Astrocyte (in vitro differentiated cells and primary cell): Measurements from ENCODE around the gene MYO5A. TPM values are rescaled to one million over a fixed set of nuclear protein-coding genes. Genes with fewer than 3 reads are reported as not detected.
A peak's percentile ranks its signal among the peaks of the same experiment; 100 is the strongest.
"Not testable (repeated sequence)": the region's sequence is repeated elsewhere in the genome, so short reads cannot be mapped to it uniquely, and the experiment has no call there.

Source experiments
- DNase-seq: peaks from one replicate; pipeline ENCODE4 v3.0.0-alpha.2; 2010; ENCODE audit warnings: low read depth
- FAIRE-seq: peaks from 2 replicates; lab custom pipeline; 2011; peaks lifted over from hg19 to GRCh38; lab: Jason Lieb, UNC
- H2AFZ ChIP-seq: 2 replicates; pipeline ENCODE4 v1.6.0; 2012; ENCODE audit warnings: low read depth, low read length, inconsistent platforms
- H3K27ac ChIP-seq: 2 replicates; pipeline ENCODE4 v1.5.1; 2011; ENCODE audit warnings: low read depth, low read length, inconsistent platforms
- H3K27me3 ChIP-seq: 2 replicates; pipeline ENCODE4 v1.6.0; 2011; ENCODE audit warnings: low read length, inconsistent platforms; ENCODE audit not compliant: insufficient read depth
- H3K36me3 ChIP-seq: 2 replicates; pipeline ENCODE4 v1.5.1; 2011; ENCODE audit warnings: low read length, inconsistent platforms; ENCODE audit not compliant: insufficient read depth
- H3K4me1 ChIP-seq: 2 replicates; pipeline ENCODE4 v1.5.1; 2011; ENCODE audit warnings: low read length, inconsistent platforms; ENCODE audit not compliant: insufficient read depth
- H3K4me2 ChIP-seq: 2 replicates; pipeline ENCODE4 v1.6.0; 2012; ENCODE audit warnings: low read length, inconsistent platforms
- H3K4me3 ChIP-seq: 2 replicates; pipeline ENCODE4 v1.5.1; 2011; ENCODE audit warnings: low read depth, mild to moderate bottlenecking, low read length, inconsistent platforms; ENCODE audit not compliant: insufficient read depth
- H3K79me2 ChIP-seq: 2 replicates; pipeline ENCODE4 v1.6.0; 2012; ENCODE audit warnings: mild to moderate bottlenecking, low read length, inconsistent platforms; ENCODE audit not compliant: insufficient read depth
- H3K9ac ChIP-seq: 2 replicates; pipeline ENCODE4 v1.6.0; 2012; ENCODE audit warnings: mild to moderate bottlenecking, low read length, inconsistent platforms
- H3K9me3 ChIP-seq: 2 replicates; pipeline ENCODE4 v1.5.1; 2012; ENCODE audit warnings: low read depth, mild to moderate bottlenecking, low read length, inconsistent platforms; ENCODE audit not compliant: insufficient read depth
- H4K20me1 ChIP-seq: 2 replicates; pipeline ENCODE4 v1.6.0; 2012; ENCODE audit warnings: low read length, inconsistent platforms; ENCODE audit not compliant: insufficient read depth
- H3K27ac Mint-ChIP-seq: one replicate; pipeline ENCODE4 v1.8.0; 2021; ENCODE audit warnings: mild to moderate bottlenecking, mixed read lengths; ENCODE audit not compliant: unreplicated experiment
- H3K27me3 Mint-ChIP-seq: one replicate; pipeline ENCODE4 v1.8.0; 2021; ENCODE audit warnings: low read depth, mixed read lengths; ENCODE audit not compliant: unreplicated experiment
- H3K36me3 Mint-ChIP-seq: one replicate; pipeline ENCODE4 v1.8.0; 2021; ENCODE audit warnings: low read depth, mixed read lengths; ENCODE audit not compliant: unreplicated experiment
- H3K4me1 Mint-ChIP-seq: one replicate; pipeline ENCODE4 v1.8.0; 2021; ENCODE audit warnings: low read depth, mixed read lengths; ENCODE audit not compliant: unreplicated experiment
- H3K4me3 Mint-ChIP-seq: one replicate; pipeline ENCODE4 v1.8.0; 2021; ENCODE audit warnings: mild to moderate bottlenecking, moderate library complexity, mixed read lengths; ENCODE audit not compliant: unreplicated experiment
- H3K9me3 Mint-ChIP-seq: one replicate; pipeline ENCODE4 v1.8.0; 2021; ENCODE audit warnings: mild to moderate bottlenecking, mixed read lengths; ENCODE audit not compliant: unreplicated experiment
- CTCF ChIP-seq: IDR thresholded peaks from 2 replicates; pipeline ENCODE4 v1.5.1; 2011; ENCODE audit warnings: low read depth, mild to moderate bottlenecking, inconsistent platforms, low read length, moderate library complexity; ENCODE audit not compliant: insufficient read depth
- EZH2 ChIP-seq: IDR thresholded peaks from 2 replicates; pipeline ENCODE4 v1.6.1; 2012; ENCODE audit warnings: mild to moderate bottlenecking, low read length, inconsistent platforms; ENCODE audit not compliant: insufficient read depth
- total RNA-seq: library from RNA; stranded (reverse); gene quantifications from 2 replicates; pipeline ENCODE4 v1.2.1, GENCODE V29; 2021

Gene MYO5A
- total RNA-seq, 1 donor from 2014 or later = 47.6 TPM

DNA sequence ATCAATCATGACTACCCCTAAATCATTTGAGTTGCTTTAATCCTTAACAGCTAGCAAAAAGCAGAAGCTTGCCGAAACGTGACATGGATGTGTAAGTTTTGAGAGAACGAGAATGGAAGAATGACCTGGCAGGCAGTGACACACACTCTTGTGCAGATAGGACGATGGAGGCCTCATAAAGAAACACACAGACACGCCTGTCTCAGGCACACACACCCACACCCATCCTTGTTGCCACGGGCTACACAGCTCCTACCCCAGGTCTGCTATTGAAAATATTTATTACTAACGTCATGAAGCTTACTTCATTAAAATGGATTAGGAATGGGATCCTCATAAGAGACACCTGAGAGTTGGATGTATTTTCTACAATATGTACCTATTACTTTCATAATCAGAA, 241.6 kb downstream of the MYO5A start:
- H3K4me3 ChIP-seq = no peak overlapping the region
- H2AFZ ChIP-seq = no peak overlapping the region
- FAIRE-seq (no peak), DNase-seq (no peak)
- Mint-ChIP-seq H3K36me3 (no peaks in the 10 kb centered on the region), H3K9me3 (no peaks in the 10 kb centered on the region), H3K4me3 (no peak overlapping the region), H3K27ac (no peak overlapping the region), H3K27me3 (no peaks in the 10 kb centered on the region), H3K4me1 (peaks cover 20% of the 10 kb centered on the region)
- H3K4me2 ChIP-seq = no peak overlapping the region
- H4K20me1 ChIP-seq = no peaks in the 10 kb centered on the region
- no peak overlapping the region for H3K9ac ChIP-seq
- H3K9me3 ChIP-seq = no peaks in the 10 kb centered on the region
- no peaks in the 10 kb centered on the region for H3K79me2 ChIP-seq
- TF ChIP-seq CTCF (no peak), EZH2 (no peak)
- no peak overlapping the region for H3K27ac ChIP-seq
- H3K4me1 ChIP-seq = no peaks in the 10 kb centered on the region
- no peaks in the 10 kb centered on the region for H3K36me3 ChIP-seq
- no peaks in the 10 kb centered on the region for H3K27me3 ChIP-seq

DNA sequence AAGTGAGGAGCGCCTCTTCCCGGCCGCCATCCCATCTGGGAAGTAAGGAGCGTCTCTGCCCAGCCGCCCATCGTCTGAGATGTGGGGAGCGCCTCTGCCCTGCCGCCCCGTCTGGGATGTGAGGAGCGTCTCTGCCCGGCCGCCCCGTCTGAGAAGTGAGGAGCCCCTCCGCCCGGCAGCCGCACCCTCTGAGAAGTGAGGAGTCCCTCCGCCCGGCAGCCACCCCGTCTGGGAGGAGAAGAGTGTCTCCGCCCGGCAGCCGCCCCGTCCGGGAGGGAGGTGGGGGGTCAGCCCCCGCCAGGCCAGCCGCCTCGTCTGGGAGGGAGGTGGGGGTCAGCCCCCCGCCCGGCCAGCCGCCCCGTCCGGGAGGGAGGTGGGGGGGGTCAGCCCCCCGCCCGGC, 242.7 kb downstream of the MYO5A start:
- DNase-seq, H3K9me3 Mint-ChIP-seq, H3K4me2 ChIP-seq, H3K27ac Mint-ChIP-seq, H3K4me3 ChIP-seq, H3K36me3 Mint-ChIP-seq, H3K27me3 ChIP-seq, H3K27me3 Mint-ChIP-seq, H3K4me1 ChIP-seq, H4K20me1 ChIP-seq, H3K4me3 Mint-ChIP-seq, H3K9me3 ChIP-seq, H3K9ac ChIP-seq, H3K79me2 ChIP-seq, H3K27ac ChIP-seq, H3K36me3 ChIP-seq, FAIRE-seq, H2AFZ ChIP-seq: not testable (repeated sequence)
- peaks cover 24% of the 10 kb centered on the region for H3K4me1 Mint-ChIP-seq

GRCh38 chr15:52284164-52284563, 244.5 kb downstream of the MYO5A start:
- Mint-ChIP-seq H3K36me3 (no peaks in the 10 kb centered on the region), H3K4me1 (peaks cover 15% of the 10 kb centered on the region), H3K27me3 (no peaks in the 10 kb centered on the region), H3K27ac (no peak overlapping the region), H3K9me3 (no peaks in the 10 kb centered on the region), H3K4me3 (no peak overlapping the region)
- Histone ChIP-seq H2AFZ (no peak overlapping the region), H3K27me3 (no peaks in the 10 kb centered on the region), H3K4me1 (no peaks in the 10 kb centered on the region), H3K79me2 (no peaks in the 10 kb centered on the region), H4K20me1 (no peaks in the 10 kb centered on the region), H3K36me3 (no peaks in the 10 kb centered on the region), H3K9me3 (no peaks in the 10 kb centered on the region), H3K4me3 (no peak overlapping the region), H3K27ac (no peak overlapping the region), H3K4me2 (no peak overlapping the region), H3K9ac (no peak overlapping the region)
- no peak for FAIRE-seq
- TF ChIP-seq CTCF = no peak
- peak; percentile 46 for DNase-seq
